Keratinocyte (primary cell): ENCODE results near the gene ZNF346. TPM values are rescaled to one million over a fixed set of nuclear protein-coding genes. Genes with fewer than 3 reads are reported as not detected.
"Not testable (repeated sequence)": the region's sequence is repeated elsewhere in the genome, so short reads cannot be mapped to it uniquely, and the experiment has no call there.

Experiments used
- DNase-seq: peaks from one replicate; pipeline ENCODE4 v3.0.0-alpha.2; 2011; ENCODE audit warnings: low read depth, missing footprints, low spot score
- FAIRE-seq: peaks from 2 replicates; lab custom pipeline; 2011; peaks lifted over from hg19 to GRCh38; lab: Jason Lieb, UNC
- H2AFZ ChIP-seq: 2 replicates; pipeline ENCODE4 v1.6.0; 2012; ENCODE audit warnings: low read length, control low read depth, inconsistent platforms; ENCODE audit not compliant: control insufficient read depth
- H3K27ac ChIP-seq: 2 replicates; pipeline ENCODE4 v1.5.1; 2011; ENCODE audit warnings: low read length; ENCODE audit not compliant: control insufficient read depth, insufficient read depth
- H3K27me3 ChIP-seq: 3 replicates; pipeline ENCODE4 v1.6.0; 2011; ENCODE audit warnings: low read length; ENCODE audit not compliant: control insufficient read depth, insufficient read depth; ENCODE audit errors: extremely low read depth
- H3K36me3 ChIP-seq, 2 experiments: 2 replicates in 1 of 2; 3 replicates in 1 of 2; pipeline ENCODE4 v1.5.1; 2011; ENCODE audit warnings: low read length in 2 of 2, mild to moderate bottlenecking in 1 of 2; ENCODE audit not compliant: control insufficient read depth in 2 of 2, insufficient read depth in 2 of 2; ENCODE audit errors: extremely low read depth in 1 of 2
- H3K4me1 ChIP-seq: 3 replicates; pipeline ENCODE4 v1.5.1; 2011; ENCODE audit warnings: low read length; ENCODE audit not compliant: control insufficient read depth, insufficient read depth; ENCODE audit errors: extremely low read depth
- H3K4me2 ChIP-seq: 3 replicates; pipeline ENCODE4 v1.6.0; 2011; ENCODE audit warnings: low read depth, low read length; ENCODE audit not compliant: control insufficient read depth, insufficient read depth; ENCODE audit errors: extremely low read depth
- H3K4me3 ChIP-seq, 3 experiments: fragments of 200-600 bp in 1 of 3; sonication (generic) in 1 of 3; 2 replicates in 2 of 3; 3 replicates in 1 of 3; pipeline ENCODE4 v1.5.1; 2011 to 2016; ENCODE audit warnings: low read length in 3 of 3, mild to moderate bottlenecking in 3 of 3, control low read depth in 2 of 3, inconsistent platforms in 1 of 3, low read depth in 1 of 3, mixed read lengths in 1 of 3, mixed run types in 1 of 3, moderate library complexity in 1 of 3; ENCODE audit not compliant: control insufficient read depth in 2 of 3, insufficient read depth in 2 of 3; ENCODE audit errors: extremely low read depth in 1 of 3
- H3K79me2 ChIP-seq: 2 replicates; pipeline ENCODE4 v1.6.0; 2012; ENCODE audit warnings: low read length; ENCODE audit not compliant: control insufficient read depth, insufficient read depth
- H3K9ac ChIP-seq: 3 replicates; pipeline ENCODE4 v1.6.0; 2011; ENCODE audit warnings: low read length; ENCODE audit not compliant: control insufficient read depth, insufficient read depth; ENCODE audit errors: extremely low read depth
- H3K9me1 ChIP-seq: 3 replicates; pipeline ENCODE4 v1.6.0; 2011; ENCODE audit warnings: low read length; ENCODE audit not compliant: control insufficient read depth, insufficient read depth; ENCODE audit errors: extremely low read depth
- H3K9me3 ChIP-seq: 2 replicates; pipeline ENCODE4 v1.5.1; 2012; ENCODE audit warnings: low read depth, low read length; ENCODE audit not compliant: control insufficient read depth
- H4K20me1 ChIP-seq: 3 replicates; pipeline ENCODE4 v1.6.0; 2011; ENCODE audit warnings: low read length; ENCODE audit not compliant: control insufficient read depth, insufficient read depth; ENCODE audit errors: extremely low read depth
- CTCF ChIP-seq, 3 experiments: IDR thresholded peaks in 1 of 3; conservative IDR thresholded peaks in 1 of 3; optimal IDR thresholded peaks in 1 of 3; 2 replicates in 2 of 3; 3 replicates in 1 of 3; pipeline versions ENCODE3 to v1.5.1; 2011; ENCODE audit warnings: low read length in 3 of 3, mild to moderate bottlenecking in 3 of 3, moderate library complexity in 2 of 3, control low read depth in 1 of 3, inconsistent platforms in 1 of 3; ENCODE audit not compliant: insufficient read depth in 2 of 3; ENCODE audit errors: extremely low read depth in 1 of 3
- EZH2 ChIP-seq: IDR thresholded peaks from one replicate; pipeline ENCODE4 v1.6.1; 2012; ENCODE audit warnings: inconsistent platforms, mild to moderate bottlenecking, low read length, moderate library complexity
- dilution Hi-C: fragments of 300-500 bp; cut with MboI; formaldehyde crosslinking; loops from one replicate; pipeline ENCODE4 v1.7.0; 2020; ENCODE audit warnings: low sequenced_read_pairs; ENCODE audit not compliant: extremely low pct_ligation_motif_present
- polyA plus RNA-seq, 5 experiments: library from polyadenylated mRNA; depleted of rRNA in 3 of 5; stranded (reverse) in 3 of 5; stranded (forward) in 1 of 5; unstranded in 1 of 5; fragments of >200 nt; gene quantifications; 1 replicate in 1 of 5; 2 replicates in 3 of 5; 3 replicates in 1 of 5; pipeline versions ENCODE4 v1.2.1 to v1.2.3, GENCODE V29; 2011 to 2012; ENCODE audit warnings: missing spikeins in 2 of 5, low read depth in 1 of 5, low replicate concordance in 1 of 5

ZNF346 gene
- polyA plus RNA-seq, 1 donor (not counting 4 experiments of a cell fraction or from before 2014, with no cell fraction given), result 9.5 TPM

DNA sequence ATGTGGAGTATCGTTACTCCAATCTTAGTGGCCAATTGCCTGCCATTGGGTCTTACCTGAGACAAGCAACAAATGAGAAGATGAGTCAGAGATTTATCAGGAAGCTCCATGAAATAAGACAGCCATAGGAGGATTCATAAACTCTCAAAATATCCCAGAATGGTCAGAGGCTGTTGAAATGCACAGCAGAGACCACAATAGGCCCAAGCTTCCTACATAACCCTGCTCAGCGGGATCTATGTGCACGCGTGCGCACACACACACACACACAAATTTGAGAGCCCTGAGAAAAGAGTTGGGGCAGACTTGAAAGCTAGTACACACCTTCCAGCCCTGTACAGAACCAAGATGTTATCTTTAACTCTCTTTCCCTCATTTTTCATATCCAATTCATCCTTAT, 25.7 kb upstream of the ZNF346 start:
- Histone ChIP-seq H3K36me3 (no peaks in the 10 kb centered on the region), H3K9me3 (no peaks in the 10 kb centered on the region), H3K4me2 (no peak overlapping the region), H3K4me3 (no peak overlapping the region), H3K4me1 (peaks cover 12% of the 10 kb centered on the region), H3K9ac (no peak overlapping the region), H3K27ac (no peak overlapping the region), H3K79me2 (peaks cover 98% of the 10 kb centered on the region), H3K27me3 (no peaks in the 10 kb centered on the region), H4K20me1 (peaks cover 25% of the 10 kb centered on the region), H2AFZ (no peak overlapping the region), H3K9me1 (no peaks in the 10 kb centered on the region)
- FAIRE-seq (no peak), DNase-seq (no peak)
- dilution Hi-C loops, result no loop called here
- TF ChIP-seq EZH2, result no peak
- TF ChIP-seq CTCF (optimal IDR thresholded peaks at IDR 0.05 in 1 of 3, IDR thresholded peaks at IDR 0.05 in 1 of 3, conservative IDR thresholded peaks at IDR 0.05 in 1 of 3; ENCODE audit: extremely low read depth in 1 of 3, insufficient read depth in 2 of 3, low read length in 3 of 3), result no peak

GRCh38 chr5:176998828-176999227, 23.7 kb upstream of the ZNF346 start:
- Histone ChIP-seq H3K27ac (no peak overlapping the region), H3K4me2 (no peak overlapping the region), H3K9ac (no peak overlapping the region), H3K36me3 (no peaks in the 10 kb centered on the region), H3K4me3 (no peak overlapping the region), H3K79me2 (peaks cover 98% of the 10 kb centered on the region), H3K9me1 (no peaks in the 10 kb centered on the region), H3K9me3 (no peaks in the 10 kb centered on the region), H3K27me3 (no peaks in the 10 kb centered on the region), H4K20me1 (peaks cover 32% of the 10 kb centered on the region), H2AFZ (no peak overlapping the region), H3K4me1 (peaks cover 17% of the 10 kb centered on the region)
- dilution Hi-C loops, result no loop called here
- DNase-seq (no peak), FAIRE-seq (no peak)
- no peak for TF ChIP-seq CTCF (optimal IDR thresholded peaks at IDR 0.05 in 1 of 3, IDR thresholded peaks at IDR 0.05 in 1 of 3, conservative IDR thresholded peaks at IDR 0.05 in 1 of 3; ENCODE audit: extremely low read depth in 1 of 3, insufficient read depth in 2 of 3, low read length in 3 of 3)
- TF ChIP-seq EZH2, result no peak

- H3K9me3 ChIP-seq, FAIRE-seq, H3K4me2 ChIP-seq, H3K9me1 ChIP-seq, DNase-seq, dilution Hi-C loops, H3K4me3 ChIP-seq, H2AFZ ChIP-seq, H3K27me3 ChIP-seq, H3K27ac ChIP-seq, H3K36me3 ChIP-seq, H3K9ac ChIP-seq: not testable (repeated sequence)
- Histone ChIP-seq H4K20me1 (peaks cover 33% of the 10 kb centered on the region), H3K4me1 (peaks cover 23% of the 10 kb centered on the region), H3K79me2 (peaks cover 98% of the 10 kb centered on the region)
Observed at GRCh38 chr5:176999526-176999925, 23.0 kb upstream of the ZNF346 start.
